GM12873 (cell line): Measurements from ENCODE around the gene CHPT1.

Experiments used
- TF ChIP-seq, protein P1 (sequence below): IDR thresholded peaks from 2 replicates; pipeline ENCODE4 v1.5.1; 2012; ENCODE audit warnings: low read depth, mild to moderate bottlenecking, moderate library complexity, low read length, control low read depth; ENCODE audit not compliant: insufficient read depth; ENCODE audit errors: missing control alignments

Gene CHPT1

DNA sequence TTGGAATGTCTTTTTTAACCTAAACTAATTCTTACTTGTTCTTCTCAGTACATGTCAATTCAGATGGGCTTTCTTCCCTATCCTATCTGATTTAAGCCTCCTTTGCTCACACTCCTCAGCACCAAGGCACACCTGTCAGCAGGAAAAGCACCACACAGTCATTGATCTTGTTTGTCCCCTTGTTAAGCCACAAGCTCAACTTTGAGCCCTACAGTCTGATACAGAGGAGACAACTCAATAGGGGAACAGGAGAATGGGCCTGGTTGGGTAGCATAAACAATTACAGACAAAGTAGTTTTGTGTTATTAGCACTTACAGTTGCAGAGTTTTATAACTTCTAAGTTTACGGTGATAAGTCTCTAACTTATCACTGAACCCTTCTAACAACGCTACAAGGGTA, 71.3 kb downstream of the CHPT1 start:
- TF ChIP-seq, protein P1, sequence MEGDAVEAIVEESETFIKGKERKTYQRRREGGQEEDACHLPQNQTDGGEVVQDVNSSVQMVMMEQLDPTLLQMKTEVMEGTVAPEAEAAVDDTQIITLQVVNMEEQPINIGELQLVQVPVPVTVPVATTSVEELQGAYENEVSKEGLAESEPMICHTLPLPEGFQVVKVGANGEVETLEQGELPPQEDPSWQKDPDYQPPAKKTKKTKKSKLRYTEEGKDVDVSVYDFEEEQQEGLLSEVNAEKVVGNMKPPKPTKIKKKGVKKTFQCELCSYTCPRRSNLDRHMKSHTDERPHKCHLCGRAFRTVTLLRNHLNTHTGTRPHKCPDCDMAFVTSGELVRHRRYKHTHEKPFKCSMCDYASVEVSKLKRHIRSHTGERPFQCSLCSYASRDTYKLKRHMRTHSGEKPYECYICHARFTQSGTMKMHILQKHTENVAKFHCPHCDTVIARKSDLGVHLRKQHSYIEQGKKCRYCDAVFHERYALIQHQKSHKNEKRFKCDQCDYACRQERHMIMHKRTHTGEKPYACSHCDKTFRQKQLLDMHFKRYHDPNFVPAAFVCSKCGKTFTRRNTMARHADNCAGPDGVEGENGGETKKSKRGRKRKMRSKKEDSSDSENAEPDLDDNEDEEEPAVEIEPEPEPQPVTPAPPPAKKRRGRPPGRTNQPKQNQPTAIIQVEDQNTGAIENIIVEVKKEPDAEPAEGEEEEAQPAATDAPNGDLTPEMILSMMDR: no peak

DNA sequence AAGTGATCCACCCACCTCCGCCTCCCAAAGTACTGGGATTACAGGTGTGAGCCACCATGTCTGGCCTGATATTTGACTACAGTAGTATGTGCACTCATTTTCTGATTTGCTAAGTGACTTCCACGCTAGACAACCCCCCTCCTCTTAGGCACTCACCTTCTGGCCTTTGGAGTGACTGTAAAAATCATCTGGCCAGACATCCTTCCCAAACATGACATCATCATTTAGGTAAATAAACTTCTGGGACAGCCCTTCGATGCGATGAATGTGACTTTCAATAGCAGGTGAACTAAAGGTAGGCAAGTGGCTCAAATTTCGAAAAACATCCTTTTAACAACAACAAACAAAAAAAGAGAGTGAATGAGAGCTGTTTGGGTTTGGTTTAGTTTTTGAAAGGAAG, 72.4 kb downstream of the CHPT1 start:
- TF ChIP-seq, protein P1: no peak

DNA sequence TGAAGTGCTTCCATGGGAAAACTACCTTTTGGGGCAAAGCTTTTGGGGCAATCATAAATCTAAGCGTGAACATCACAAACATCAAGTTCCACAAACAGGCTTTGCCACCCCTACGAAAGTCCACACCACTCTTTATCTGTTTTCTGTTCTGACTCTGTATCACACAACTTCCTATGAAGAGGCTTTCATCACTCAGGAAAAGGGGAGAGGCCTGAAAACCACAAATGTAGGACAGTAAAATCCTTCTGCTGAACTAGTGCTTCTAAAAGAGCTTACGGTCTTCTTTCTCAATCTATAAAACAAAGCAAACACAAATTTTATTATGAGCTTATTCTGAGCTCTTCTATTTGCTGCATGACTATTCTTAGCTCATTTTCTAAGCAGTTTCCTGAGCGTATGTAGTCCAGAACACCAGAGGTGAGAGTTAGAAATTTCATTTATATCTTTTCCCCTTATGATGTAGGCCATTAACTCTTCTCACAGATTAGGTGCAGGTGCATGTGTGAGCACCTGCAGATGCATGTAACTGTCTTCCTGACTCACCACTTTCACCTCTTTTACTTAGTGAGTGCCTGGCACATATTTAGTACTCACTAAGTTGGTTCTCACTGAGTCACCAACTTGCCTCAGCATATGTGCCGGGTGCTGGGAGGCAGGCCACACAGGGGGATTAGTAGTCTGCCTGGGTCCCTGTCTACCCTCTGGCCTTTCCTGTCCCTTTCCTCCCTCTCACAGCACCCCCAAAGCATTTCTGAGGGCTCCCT, 74.8 kb downstream of the CHPT1 start:
- TF ChIP-seq, protein P1: no peak

DNA sequence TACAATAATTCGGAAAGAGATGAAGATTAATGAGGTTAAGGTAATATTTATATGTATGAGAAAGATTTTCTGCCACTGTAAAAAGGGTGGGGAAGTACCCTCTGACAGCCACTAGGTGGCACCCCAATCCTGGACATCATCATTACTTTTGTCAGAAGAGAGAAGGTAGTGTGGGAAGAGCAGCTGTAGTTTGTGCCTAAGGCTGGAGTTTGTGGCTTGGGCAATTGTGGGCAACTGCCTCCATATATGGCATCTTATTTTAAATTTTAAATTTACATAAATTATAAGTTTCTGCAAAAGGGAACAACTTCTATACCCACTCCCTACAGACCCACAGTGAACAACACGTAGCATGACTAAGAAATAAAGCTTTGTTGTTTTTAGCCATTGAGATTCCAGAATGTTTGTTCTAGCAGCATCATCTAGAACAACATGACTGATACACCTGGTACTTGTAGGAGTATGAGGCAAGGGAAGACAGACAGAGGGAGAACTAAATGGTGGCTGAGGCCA, 76.3 kb downstream of the CHPT1 start:
- TF ChIP-seq, protein P1: peak; percentile 80

DNA sequence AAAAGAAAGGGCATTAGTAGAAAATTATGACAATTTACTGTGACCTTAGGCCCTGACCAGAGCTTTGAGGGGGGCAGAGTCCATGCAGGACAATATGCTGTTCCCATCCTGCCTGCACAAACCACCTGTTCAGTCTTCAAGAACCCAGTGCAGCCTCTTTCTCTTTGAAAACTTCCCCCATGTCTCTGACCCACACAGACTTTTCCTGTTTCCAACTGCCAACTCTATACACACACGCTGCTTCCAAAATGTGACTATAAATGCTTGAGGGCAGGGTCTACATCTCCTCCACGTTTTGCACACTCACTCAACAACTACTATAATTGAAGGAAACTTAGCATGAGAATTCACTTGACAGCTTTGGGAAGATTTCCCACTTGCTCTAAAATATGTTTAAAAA, 78.4 kb downstream of the CHPT1 start:
- TF ChIP-seq, protein P1: no peak

DNA sequence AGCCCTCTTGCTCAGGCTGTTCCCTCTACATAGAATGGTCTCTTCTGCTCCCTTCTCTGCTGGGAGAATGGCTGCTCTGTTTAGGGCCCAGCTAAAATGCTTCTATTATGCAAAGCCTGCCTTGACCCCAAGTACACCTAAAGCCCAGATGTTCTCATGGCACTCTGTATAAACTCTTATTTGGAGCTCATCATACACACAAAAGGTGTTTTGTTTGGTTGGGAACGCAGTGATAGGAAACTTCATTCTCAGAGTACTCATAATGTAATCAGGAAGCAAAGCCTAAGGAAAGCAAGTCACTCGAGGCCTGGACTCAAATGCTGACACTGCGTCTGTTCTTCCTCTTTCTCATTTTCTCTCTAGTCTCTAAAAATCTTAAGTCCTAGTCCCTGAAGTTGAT, 80.0 kb downstream of the CHPT1 start:
- TF ChIP-seq, protein P1: no peak

DNA sequence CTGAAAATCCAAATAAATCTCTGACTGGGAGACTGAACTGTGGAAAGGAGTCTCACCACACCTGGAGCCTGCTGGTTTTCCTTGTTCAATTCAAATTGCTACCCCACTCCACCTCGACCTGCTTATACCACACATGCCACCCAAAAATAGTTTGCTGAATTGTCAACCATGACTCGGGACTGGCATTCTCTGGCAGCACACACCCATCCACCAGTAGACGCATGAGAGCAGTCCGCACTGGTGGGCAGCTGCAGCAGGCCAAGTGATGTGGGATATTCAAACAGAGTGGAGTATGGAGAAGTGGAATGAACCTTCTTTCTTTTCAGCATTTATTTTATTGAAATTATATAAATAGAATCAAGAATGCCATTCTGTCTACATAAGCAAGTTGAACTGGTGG, 80.5 kb downstream of the CHPT1 start:
- TF ChIP-seq, protein P1: no peak
